ENCODE results near the gene NCAPH2. TPM values are rescaled to one million over a fixed set of nuclear protein-coding genes. Genes with fewer than 3 reads are reported as not detected.

The NCAPH2 gene
- total and polyA plus RNA-seq, 2 of the 13 experiments (the other 11 are each of a cell fraction or from before 2014, with no cell fraction given), result 28.1 to 64.4 TPM

GRCh38 chr22:50507421-50507990 lies 518 bp upstream of the NCAPH2 start, which contains the start of gene LMF2 (continued):
- TF ChIP-seq ZNF704 (CRISPR knock-in tag; IDR thresholded peaks at IDR 0.05; ENCODE audit: borderline replicate concordance) (no peak; the same call in 1 of the 2 replicates), BRD4 (CRISPR knock-in tag; IDR thresholded peaks at IDR 0.05) (peak; percentile 37; the same call in 1 of the 2 replicates), MXI1 (IDR thresholded peaks at IDR 0.05; ENCODE audit: borderline replicate concordance, low read depth, low read length) (peak; percentile 75; the same call in 1 of the 3 replicates), ARNTL (CRISPR knock-in tag; IDR thresholded peaks at IDR 0.05) (no peak), ZNF850 (CRISPR knock-in tag; conservative IDR thresholded peaks at IDR 0.05) (no peak), BRCA1 (CRISPR knock-in tag; IDR thresholded peaks at IDR 0.05) (0 out of 2 replicates have a peak, but pooled peaks have one; percentile 18), NR2C2 (CRISPR knock-in tag; IDR thresholded peaks at IDR 0.05; ENCODE audit: borderline replicate concordance) (0 out of 2 replicates have a peak, but pooled peaks have one; percentile 1), ZNF616 (CRISPR knock-in tag; IDR thresholded peaks at IDR 0.05; ENCODE audit: low read depth) (peak; percentile 86), ZNF687 (CRISPR knock-in tag; IDR thresholded peaks at IDR 0.05) (peak; percentile 40), NR2F1 (CRISPR knock-in tag; IDR thresholded peaks at IDR 0.05) (no peak), RXRB (CRISPR knock-in tag; IDR thresholded peaks at IDR 0.05; ENCODE audit: borderline replicate concordance) (no peak), KDM4B (CRISPR knock-in tag; IDR thresholded peaks at IDR 0.05) (0 out of 2 replicates have a peak, but pooled peaks have one; percentile 21), PHF8 (CRISPR knock-in tag; IDR thresholded peaks at IDR 0.05) (peak; percentile 88), ARID4A (CRISPR knock-in tag; IDR thresholded peaks at IDR 0.05; ENCODE audit: borderline replicate concordance) (peak; percentile 38), ZNF607 (CRISPR knock-in tag; IDR thresholded peaks at IDR 0.05; ENCODE audit: borderline replicate concordance) (no peak), ZNF281 (CRISPR knock-in tag; IDR thresholded peaks at IDR 0.05; ENCODE audit: borderline replicate concordance) (peak; percentile 21; the same call in 1 of the 2 replicates)

Measured in HepG2 (cell line).